ENCODE measurements around the gene SEL1L.

Gene SEL1L

DNA sequence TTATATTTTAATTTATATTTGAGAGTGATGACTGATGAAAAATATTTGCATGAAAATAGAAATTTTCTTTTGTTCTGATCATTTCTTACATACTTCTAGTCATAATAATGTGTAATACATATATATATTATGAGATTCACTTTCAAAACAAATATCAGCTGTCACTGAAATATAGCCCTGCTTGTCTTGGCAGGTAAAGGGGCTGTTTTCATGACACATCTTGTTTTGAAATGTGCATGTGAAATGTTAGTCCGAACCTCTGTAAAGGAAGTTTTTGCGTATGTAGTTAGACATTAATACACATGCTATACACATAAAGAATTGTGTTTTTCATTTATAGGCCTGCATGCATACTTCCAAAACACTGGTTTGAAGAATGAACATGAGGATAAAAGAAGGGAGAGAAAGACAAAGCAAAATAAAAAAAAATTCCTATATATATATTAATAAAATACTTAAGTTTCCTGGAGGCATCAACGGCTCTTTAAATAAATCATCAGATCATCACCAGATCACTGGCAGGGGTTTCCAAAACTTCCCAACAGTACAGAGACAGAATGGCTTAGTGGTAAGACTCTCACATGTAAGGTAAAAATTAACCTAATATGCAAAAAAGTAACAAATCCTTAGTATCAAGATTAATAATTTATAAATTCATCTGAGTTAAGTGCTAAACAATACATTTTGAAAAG, 60.1 kb downstream of the SEL1L start:
- POLR2A ChIA-PET: no interaction called here
- no peaks in the 10 kb centered on the region for H3K9me3 ChIP-seq (ENCODE audit: control insufficient read depth, insufficient read depth, low read depth, low read length)
- H3K4me1 ChIP-seq (ENCODE audit: control insufficient read depth, insufficient read depth, low read length): no peaks in the 10 kb centered on the region
- peaks cover 14 to 42% of the 10 kb centered on the region in 2 experiments for H3K36me3 ChIP-seq (ENCODE audit: control insufficient read depth in 2 of 2, insufficient read depth in 1 of 2, low read length in 2 of 2)
- no peak for TF ChIP-seq ZNF341 (tag by site-specific recombination; IDR thresholded peaks at IDR 0.05; ENCODE audit: low read depth)
- no peak for TF ChIP-seq ZNF677 (tag by site-specific recombination; IDR thresholded peaks at IDR 0.05)
- no peak for TF ChIP-seq YY2 (tag by site-specific recombination; IDR thresholded peaks at IDR 0.05)
- TF ChIP-seq ZBTB17 (tag by site-specific recombination; IDR thresholded peaks at IDR 0.05): no peak
- TF ChIP-seq, protein P1, sequence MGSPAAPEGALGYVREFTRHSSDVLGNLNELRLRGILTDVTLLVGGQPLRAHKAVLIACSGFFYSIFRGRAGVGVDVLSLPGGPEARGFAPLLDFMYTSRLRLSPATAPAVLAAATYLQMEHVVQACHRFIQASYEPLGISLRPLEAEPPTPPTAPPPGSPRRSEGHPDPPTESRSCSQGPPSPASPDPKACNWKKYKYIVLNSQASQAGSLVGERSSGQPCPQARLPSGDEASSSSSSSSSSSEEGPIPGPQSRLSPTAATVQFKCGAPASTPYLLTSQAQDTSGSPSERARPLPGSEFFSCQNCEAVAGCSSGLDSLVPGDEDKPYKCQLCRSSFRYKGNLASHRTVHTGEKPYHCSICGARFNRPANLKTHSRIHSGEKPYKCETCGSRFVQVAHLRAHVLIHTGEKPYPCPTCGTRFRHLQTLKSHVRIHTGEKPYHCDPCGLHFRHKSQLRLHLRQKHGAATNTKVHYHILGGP (tag by site-specific recombination; IDR thresholded peaks at IDR 0.05): no peak
- no peak for TF ChIP-seq ZNF777 (tag by site-specific recombination; IDR thresholded peaks at IDR 0.05; ENCODE audit: borderline replicate concordance)
- no peak for TF ChIP-seq ZNF169 (tag by site-specific recombination; IDR thresholded peaks at IDR 0.05)
- no peak for TF ChIP-seq ZSCAN16 (tag by site-specific recombination; IDR thresholded peaks at IDR 0.05)
- no peak for TF ChIP-seq MEIS1 (CRISPR knock-in tag; IDR thresholded peaks at IDR 0.05; ENCODE audit: borderline replicate concordance)
- no peak for TF ChIP-seq HOXC10 (CRISPR knock-in tag; IDR thresholded peaks at IDR 0.05)
- TF ChIP-seq, protein P2, sequence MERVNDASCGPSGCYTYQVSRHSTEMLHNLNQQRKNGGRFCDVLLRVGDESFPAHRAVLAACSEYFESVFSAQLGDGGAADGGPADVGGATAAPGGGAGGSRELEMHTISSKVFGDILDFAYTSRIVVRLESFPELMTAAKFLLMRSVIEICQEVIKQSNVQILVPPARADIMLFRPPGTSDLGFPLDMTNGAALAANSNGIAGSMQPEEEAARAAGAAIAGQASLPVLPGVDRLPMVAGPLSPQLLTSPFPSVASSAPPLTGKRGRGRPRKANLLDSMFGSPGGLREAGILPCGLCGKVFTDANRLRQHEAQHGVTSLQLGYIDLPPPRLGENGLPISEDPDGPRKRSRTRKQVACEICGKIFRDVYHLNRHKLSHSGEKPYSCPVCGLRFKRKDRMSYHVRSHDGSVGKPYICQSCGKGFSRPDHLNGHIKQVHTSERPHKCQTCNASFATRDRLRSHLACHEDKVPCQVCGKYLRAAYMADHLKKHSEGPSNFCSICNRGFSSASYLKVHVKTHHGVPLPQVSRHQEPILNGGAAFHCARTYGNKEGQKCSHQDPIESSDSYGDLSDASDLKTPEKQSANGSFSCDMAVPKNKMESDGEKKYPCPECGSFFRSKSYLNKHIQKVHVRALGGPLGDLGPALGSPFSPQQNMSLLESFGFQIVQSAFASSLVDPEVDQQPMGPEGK (tag by site-specific recombination; IDR thresholded peaks at IDR 0.05): no peak
- TF ChIP-seq, protein P3, sequence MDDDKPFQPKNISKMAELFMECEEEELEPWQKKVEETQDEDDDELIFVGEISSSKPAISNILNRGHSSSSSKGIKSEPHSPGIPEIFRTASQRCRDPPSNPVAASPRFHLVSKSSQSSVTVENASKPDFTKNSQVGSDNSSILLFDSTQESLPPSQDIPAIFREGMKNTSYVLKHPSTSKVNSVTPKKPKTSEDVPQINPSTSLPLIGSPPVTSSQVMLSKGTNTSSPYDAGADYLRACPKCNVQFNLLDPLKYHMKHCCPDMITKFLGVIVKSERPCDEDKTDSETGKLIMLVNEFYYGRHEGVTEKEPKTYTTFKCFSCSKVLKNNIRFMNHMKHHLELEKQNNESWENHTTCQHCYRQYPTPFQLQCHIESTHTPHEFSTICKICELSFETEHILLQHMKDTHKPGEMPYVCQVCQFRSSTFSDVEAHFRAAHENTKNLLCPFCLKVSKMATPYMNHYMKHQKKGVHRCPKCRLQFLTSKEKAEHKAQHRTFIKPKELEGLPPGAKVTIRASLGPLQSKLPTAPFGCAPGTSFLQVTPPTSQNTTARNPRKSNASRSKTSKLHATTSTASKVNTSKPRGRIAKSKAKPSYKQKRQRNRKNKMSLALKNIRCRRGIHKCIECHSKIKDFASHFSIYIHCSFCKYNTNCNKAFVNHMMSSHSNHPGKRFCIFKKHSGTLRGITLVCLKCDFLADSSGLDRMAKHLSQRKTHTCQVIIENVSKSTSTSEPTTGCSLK (tag by site-specific recombination; IDR thresholded peaks at IDR 0.05): no peak
- no peak for TF ChIP-seq GLIS2 (tag by site-specific recombination; IDR thresholded peaks at IDR 0.05)
- no peak for TF ChIP-seq ZNF146 (tag by site-specific recombination; IDR thresholded peaks at IDR 0.05)
- H3K4me3 ChIP-seq (ENCODE audit: low read depth, low read length): no peak overlapping the region
- no peak overlapping the region for H3K27ac ChIP-seq (ENCODE audit: extremely low read depth, low read depth, low read length)
- CTCF ChIA-PET: interaction anchor here (2.3 kb wide), 1 partner anchor 9 kb away, joined by 9 read pairs; no protein-coding TSS in a partner anchor

DNA sequence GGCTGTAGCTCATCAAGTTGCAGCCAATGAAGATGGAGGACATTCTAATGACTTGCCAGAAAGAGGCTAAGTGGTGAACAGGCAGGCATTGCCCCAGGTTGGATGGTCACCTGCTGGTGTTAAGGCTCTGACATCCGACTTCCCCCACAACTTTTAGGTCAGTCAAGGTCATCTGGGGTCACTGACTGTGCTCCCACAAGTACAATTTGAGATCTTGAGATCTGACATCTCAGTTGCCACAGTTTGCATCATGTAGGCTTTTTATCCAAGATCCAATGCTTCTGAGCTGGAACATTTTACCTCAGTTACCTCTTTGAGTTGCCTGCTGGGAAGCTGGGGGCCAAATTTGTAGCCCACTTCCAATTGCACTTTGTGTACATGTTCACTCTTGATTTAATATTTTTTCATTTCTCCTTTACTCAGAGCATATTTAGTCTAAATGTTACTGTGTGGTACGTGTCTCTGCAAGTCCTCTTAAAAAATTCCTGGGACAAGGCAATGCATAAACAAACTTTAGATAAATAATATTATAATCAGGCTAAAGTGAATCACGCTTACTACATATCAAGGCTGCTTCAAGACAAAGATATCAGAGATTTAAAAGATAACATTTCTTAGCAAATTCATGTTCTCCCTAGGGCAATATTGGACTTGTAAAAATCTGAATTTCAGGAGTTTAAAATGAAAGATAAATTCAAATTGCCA, 61.4 kb downstream of the SEL1L start:
- POLR2A ChIA-PET: no interaction called here
- Histone ChIP-seq H3K27ac (ENCODE audit: extremely low read depth, low read depth, low read length) (no peak overlapping the region), H3K4me1 (ENCODE audit: control insufficient read depth, insufficient read depth, low read length) (no peaks in the 10 kb centered on the region), H3K9me3 (ENCODE audit: control insufficient read depth, insufficient read depth, low read depth, low read length) (no peaks in the 10 kb centered on the region), H3K36me3 (ENCODE audit: control insufficient read depth in 2 of 2, insufficient read depth in 1 of 2, low read length in 2 of 2) (peaks cover 3 to 30% of the 10 kb centered on the region in 2 experiments), H3K4me3 (ENCODE audit: low read depth, low read length) (no peak overlapping the region)
- CTCF ChIA-PET: interaction anchor here (1.2 to 2.3 kb wide), 2 partner anchors 8 to 203 kb away, joined by 5 to 9 read pairs; no protein-coding TSS in a partner anchor
- no peak for TF ChIP-seq INSM2 (tag by site-specific recombination; IDR thresholded peaks at IDR 0.05)
- no peak for TF ChIP-seq ZNF501 (tag by site-specific recombination; IDR thresholded peaks at IDR 0.05)
- no peak for TF ChIP-seq GLIS2 (tag by site-specific recombination; IDR thresholded peaks at IDR 0.05)
- no peak for TF ChIP-seq TSHZ1 (tag by site-specific recombination; IDR thresholded peaks at IDR 0.05; ENCODE audit: borderline replicate concordance)
- no peak for TF ChIP-seq ZNF394 (tag by site-specific recombination; IDR thresholded peaks at IDR 0.05; ENCODE audit: borderline replicate concordance)
- TF ChIP-seq IKZF3 (tag by site-specific recombination; IDR thresholded peaks at IDR 0.05): no peak
- no peak for TF ChIP-seq ZNF341 (tag by site-specific recombination; IDR thresholded peaks at IDR 0.05; ENCODE audit: low read depth)
- no peak for TF ChIP-seq ZNF174 (tag by site-specific recombination; IDR thresholded peaks at IDR 0.05)
- no peak for TF ChIP-seq ZXDB (tag by site-specific recombination; IDR thresholded peaks at IDR 0.05)
- TF ChIP-seq GLI4 (tag by site-specific recombination; IDR thresholded peaks at IDR 0.05): no peak

Measured in HEK293 (cell line).